ENCODE measurements around the gene RIT2. TPM values are rescaled to one million over a fixed set of nuclear protein-coding genes. Genes with fewer than 3 reads are reported as not detected.

RIT2 gene
- total RNA-seq, 1 donor from 2014 or later: not detected

DNA sequence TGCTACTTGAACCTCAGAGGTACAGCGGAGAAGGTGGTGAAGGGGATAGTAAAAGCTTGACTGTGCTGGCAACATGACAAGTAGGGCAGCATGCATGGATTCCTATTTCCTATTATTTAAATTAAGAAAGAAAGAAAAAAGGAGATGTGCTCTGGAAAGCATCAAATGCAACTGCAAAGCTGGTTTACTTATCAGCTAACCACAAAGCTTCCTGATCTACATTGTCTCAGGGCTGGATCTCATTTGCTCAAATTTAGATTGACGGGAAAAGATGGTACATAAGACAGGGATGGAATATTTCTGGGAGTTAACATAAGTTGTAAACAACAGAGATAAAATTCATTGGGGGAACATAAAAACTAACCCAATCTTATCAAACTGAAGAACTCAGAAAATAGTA lies 178.0 kb downstream of the RIT2 start:
- no peak for DNase-seq (ENCODE audit: low spot score)

DNA sequence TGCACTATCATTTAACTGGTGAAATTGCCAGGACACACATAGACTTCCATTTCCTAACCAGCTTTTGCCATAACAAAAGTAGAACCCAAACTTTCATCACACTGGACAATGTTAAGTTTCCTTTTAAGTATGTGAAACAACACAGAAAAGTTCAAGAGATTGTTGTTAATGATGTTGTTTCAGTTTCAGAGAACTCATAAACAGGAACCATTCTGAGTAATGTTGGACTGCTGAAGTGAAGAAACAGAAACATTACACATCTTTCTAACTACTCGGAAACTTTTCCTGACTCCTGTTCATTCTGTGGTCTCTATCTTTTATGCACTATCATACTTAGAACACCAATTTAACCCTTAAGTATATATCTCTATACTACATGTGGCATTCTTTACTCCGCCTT lies 179.2 kb downstream of the RIT2 start:
- no peak for DNase-seq (ENCODE audit: low spot score)

DNA sequence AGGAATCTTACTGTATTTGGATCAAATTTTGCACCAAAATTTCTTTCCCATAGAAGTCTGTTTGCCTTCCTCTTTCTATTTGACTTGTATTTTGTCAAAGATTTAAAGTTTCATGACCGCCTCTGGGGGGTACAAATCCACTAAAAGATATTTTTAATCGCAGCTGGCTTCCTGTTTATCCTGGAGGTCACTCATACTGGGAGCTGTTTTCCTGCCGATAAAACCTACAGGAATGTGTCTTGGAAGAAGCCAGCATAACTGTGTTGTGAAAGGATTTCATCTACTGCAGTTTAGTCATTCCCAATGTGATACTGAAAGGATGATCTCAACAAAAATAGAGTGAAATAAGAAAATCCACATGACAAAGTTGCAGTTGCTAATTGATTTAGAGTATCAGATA lies 184.0 kb downstream of the RIT2 start:
- DNase-seq (ENCODE audit: low spot score): no peak

DNA sequence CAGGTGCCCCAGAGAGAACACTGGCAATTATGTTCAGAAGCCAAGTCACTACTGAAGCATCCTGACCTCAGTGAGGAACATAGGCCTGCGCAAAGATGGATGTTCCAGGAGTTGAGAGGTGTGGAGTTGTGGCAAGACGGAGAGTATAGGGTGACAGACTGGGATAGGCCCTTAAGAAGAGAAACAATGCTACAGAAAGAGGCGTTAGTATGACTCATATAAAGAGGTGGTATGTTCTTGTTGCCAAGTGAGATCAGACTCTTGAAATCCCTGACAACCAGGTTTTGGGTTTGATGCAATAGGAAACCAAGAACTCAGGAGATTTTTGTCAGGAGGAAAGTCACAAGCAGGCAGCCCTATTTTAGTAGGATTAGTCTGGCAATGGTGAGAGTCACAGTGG lies 185.6 kb downstream of the RIT2 start:
- DNase-seq (ENCODE audit: low spot score): no peak

DNA sequence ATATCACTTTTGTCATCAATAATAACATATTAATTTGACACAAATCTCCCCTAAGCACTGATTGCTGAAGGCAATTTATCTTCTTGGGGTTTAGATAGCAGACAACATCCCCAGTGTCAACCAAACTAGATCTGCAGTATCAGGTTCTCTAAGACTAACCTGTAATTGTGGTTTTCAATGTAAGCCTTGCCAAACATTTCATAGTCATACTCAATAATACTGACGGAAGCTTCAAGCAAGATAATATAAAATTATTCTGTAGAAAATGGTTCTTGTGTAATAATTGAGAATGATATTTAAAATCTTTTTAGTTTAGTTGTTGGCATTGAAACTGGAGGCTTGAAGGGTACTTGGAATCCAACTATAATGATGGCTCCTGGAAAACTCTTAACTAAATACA lies 186.3 kb downstream of the RIT2 start:
- DNase-seq (ENCODE audit: low spot score): no peak

DNA sequence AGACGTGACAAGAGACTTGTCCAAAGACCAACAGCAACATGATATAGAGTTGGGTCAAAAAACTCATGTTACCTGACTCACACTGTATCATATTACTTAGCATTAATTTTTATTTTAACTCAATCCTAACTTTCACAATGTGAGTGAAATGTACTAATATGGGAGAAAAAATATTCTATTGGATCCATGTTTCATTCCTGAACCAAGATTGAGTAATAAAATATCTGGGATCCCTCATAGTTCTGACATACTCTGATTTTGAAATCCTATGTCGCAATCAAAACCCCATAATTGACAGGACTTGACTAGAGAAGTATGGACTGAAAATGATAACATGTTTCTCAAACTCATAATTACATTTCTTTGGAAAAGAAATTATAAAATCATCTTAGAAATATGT lies 190.4 kb downstream of the RIT2 start:
- no peak for DNase-seq (ENCODE audit: low spot score)

DNA sequence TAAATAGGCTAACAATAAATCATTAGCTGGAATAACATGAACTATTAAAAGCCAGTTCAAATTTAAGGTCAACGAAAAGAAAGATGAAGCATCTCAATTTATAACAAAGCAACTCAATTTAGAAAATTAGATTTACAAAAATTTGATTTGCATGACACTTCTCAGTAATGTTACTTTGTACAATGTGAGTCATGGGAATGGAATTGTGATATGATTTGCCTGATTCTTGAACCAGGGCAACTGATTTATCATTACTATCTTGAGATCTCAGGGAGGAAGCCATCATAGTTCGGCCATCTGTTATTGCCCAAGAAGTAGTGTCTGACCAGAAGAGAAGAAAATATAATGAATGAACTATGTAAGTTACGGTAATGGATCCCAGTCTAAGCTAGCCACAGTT lies 193.1 kb downstream of the RIT2 start:
- DNase-seq (ENCODE audit: low spot score): no peak

DNA sequence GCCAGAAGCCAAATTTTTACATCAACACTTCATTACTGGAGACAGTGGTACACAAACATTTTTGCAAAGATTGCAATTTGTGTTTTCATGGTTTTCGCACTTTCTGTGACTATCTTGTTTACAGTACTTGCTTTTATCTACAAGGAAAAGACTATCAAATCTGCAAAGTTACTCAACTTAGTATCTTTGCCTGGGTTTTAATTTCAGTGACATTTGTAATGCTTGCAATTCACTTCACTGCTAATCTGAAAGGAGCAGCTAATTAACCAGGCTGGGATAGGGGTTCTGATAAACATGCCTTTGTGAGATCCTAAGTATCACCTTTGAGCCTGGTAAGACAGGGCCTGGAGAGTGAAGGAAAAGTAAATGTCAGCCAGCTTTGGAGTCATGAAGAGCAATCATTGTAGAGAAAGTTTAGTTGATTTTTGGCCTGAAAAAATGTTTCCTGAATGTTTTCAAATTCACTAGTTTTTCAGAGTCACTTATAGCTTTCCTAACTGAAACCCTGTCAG lies 194.2 kb downstream of the RIT2 start:
- DNase-seq (ENCODE audit: low spot score): no peak

DNA sequence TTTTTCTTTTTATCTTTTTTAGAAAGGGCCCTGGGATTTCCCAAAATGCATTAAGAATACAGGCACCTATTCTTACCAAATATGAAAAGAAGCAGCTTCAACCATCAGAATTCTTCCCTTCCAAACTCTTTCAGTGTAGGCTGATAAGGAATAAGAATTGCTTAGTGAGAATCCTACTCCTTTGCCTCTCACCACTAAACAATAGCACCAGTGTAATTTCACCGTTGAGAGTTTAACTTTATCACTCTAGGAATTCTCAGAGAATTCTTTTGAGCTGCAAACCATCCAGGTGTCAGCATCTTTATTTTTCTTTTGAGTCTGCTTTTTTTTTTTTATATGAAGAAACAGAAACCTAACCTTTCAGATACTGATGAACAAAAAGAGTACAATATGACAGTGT lies 194.9 kb downstream of the RIT2 start:
- no peak for DNase-seq (ENCODE audit: low spot score)

DNA sequence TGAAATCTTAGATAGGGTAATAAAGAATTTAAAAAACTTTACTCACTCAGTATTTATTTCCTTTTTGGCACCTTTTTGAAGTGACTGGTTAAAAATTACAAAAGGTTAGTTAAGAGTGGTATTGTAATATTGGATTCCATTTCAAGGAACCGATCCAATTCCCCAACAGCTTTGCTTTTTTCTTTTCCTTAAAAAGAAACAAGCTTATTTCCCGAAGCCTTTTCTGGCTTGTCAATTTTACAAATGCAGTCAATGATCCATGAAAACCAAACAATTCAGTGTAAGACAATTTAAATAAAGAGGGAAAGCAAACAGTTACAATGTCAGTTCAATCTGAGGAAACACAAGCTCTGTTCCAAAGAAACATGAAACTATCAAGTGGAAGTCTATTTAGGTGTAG lies 200.2 kb downstream of the RIT2 start:
- DNase-seq (ENCODE audit: low spot score): no peak

DNA sequence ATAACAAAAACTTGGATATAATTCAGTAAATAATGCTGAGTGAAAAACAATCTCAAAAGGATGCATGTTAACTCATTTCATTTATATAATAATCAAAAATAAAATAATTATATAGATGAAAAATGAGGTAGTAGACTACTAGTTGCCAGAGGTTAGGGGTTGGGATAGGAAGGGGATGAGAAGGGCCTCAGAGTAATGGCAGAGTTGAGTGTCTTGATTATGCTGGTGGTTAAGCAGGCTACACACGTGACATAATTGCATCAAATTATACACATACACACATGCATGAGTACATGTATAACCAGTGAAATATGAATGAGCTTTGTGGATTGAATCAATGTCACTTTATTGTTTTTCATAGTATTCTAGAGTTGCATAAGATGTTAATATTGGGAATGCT lies 201.0 kb downstream of the RIT2 start:
- no peak for DNase-seq (ENCODE audit: low spot score)

DNA sequence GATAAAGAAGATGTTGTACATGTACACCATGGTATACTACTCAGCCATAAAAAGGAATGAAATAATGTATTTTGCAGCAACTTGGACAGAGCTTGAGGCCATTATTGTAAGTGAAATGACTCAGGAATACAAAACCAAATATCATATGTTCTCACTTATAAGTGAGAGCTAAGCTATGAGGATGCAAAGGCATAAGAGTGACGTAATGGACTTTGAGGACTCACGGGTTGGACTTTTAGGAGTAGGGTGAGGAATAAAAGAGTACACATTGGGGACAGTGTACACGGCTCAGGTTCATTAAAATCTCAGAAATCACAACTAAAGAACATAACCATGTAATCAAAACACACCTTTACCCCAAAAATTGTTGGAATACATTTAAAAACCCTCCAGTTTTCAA lies 206.4 kb downstream of the RIT2 start:
- no peak for DNase-seq (ENCODE audit: low spot score)

DNA sequence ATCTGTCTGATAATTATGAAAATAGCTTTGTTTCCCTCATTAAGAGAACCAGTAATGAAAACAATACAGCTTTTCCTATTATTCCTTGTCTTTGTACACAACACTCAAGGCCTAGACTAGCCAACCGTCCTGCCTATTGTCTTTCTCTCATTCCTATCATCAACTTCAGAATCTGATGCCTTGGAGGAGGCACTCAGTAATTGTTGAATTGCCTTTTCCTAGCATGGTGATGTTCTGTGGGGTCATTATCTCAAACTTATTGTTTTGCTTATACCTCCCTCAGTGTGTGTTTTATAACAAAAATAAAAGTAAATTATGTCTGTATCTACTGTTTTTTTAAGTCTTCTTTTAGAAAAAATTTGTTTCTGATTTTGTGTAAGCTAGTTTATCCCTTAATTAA lies 208.7 kb downstream of the RIT2 start:
- DNase-seq (ENCODE audit: low spot score): no peak

DNA sequence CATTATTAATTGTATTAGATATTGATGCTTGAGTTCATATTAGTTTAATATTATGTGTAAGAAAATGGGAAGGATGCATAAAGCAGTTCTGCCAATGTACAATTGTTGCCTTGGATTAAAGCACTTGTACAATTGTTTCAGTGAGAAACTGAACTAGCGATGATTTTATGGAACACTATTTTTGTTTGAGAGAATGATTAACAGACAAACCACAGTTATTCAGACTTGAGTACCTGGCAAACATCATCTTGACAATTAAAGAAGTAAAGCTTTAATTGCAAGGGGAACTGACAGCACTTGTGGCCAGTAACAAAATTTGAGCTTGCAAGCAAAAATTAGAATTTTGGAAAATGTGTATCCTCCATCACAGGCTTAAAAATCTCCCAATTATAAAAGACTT lies 214.3 kb downstream of the RIT2 start:
- no peak for DNase-seq (ENCODE audit: low spot score)

DNA sequence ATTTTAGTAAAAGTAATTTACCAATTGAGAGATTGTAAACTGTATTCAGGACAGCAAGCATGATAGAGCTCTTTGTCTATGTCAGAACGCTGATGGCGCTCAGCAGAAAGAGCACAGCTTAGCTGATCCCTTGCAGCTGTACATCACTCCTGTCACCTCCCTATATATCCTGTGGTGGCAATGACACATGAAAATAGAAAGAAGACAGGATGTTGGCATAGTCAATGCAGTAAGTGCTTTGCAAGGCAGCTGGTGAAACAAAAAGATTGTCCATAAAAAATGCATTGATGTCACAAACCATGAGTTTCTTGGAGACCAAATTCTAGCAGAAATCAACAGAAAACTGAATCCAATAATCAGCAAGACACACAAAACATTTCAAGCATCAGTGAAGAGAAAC lies 221.5 kb downstream of the RIT2 start:
- DNase-seq (ENCODE audit: low spot score): no peak

DNA sequence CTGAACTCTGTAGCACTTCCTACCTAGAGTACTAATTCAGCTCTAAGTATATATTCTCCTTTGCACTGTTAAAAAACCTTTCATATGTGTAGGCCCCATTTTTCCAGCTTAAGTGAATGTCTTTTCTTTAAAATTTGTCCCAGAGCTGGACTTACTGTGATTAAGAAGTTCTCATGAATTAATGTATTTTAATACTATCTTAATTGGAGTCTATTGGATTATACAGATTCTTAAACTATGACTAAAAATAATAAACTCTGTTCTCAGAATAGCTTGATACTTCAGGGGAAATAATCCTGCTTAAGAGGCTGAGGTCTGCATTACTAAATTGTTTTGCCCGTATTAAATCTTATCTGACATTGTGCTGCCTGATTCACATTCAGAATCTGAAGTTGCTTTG lies 223.3 kb downstream of the RIT2 start:
- no peak for DNase-seq (ENCODE audit: low spot score)

DNA sequence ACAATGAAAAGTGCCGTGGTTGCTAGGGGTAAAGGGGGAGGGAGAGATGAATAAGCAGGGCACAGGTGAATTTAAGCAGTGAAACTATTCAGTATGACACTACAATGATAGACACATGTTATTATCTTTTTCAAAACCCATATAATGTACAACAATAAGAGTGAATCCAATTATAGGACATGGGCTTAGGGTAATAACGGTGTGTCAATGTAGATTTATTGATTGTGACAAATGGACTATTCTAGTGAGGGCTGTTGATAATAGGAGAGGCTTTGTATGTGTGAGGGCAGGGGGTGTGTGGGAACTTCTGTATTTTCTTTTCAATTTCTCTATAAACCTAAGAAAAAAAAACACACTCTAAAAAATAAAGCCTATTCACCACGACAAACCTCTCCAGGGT lies 223.8 kb downstream of the RIT2 start:
- no peak for DNase-seq (ENCODE audit: low spot score)

DNA sequence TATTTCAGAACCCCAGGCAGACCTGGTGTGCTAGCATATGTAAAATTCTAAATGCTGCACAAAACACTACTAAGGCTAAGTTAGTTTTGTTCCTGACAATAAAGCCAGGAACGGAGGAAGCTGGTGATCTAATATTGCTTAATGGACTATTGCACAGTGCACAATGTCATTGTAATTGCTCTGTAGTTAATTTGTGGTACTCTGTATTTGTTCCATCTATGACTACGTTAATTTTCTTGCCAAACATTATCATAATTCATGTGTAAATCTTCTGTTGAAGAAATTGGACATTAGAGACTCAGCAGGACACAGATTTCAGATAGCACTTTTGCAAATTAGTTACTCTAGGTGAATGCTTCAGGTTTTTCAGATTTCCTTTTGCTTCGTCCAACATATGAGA lies 232.3 kb downstream of the RIT2 start:
- no peak for DNase-seq (ENCODE audit: low spot score)

DNA sequence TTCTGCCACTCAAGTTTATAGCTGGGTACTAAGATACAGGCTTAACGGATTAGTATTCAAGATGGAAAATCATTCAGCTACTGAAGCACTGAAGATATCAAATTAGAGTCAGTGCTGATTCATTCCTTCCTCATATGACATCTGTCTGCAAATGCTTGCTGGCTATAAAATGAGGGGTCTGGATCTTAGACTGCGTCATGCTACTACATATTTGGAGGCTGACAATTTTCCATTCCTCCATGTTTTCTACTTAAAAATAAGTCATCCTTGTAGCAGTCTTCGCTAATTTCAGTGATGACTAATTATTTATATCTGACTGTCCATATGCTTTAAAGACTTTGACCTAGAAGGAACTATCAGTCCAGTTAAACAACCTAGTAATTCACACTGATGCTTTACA lies 233.4 kb downstream of the RIT2 start:
- no peak for DNase-seq (ENCODE audit: low spot score)

DNA sequence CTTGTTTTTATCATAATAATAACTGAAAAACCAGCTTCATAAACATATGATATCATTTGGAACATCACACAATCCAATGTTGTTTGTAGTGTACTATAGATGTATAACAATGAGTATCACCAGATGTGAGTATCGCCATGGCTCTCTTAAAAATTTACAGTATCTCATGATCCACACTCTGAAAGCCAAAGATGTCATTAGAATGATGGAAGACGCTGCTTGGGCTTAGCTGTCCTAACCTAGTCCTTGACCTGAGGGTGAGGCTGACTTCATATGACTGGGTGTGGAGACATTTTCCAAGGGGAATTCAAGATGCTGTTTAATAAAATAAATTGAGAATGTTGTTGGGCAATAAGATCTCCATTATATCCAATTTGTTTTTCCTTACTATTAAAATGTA lies 242.6 kb downstream of the RIT2 start:
- no peak for DNase-seq (ENCODE audit: low spot score)

DNA sequence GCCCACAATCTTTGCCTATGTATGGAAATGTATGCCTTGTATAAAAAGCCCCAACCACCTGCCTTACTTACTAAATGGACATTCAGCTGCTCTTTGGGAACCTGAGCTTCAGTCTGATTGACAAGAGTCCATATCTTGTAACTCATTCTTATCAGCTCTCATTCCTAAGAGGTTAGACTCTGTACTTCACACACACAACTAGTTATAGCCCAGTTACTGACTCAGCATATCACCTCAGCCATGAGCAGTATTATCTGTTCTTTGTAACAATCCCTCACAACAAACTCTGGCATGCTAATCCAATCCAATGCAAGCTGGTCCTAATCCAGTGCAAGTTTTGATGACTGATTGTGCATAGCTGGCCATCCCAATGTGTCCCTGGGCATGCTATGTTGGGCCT lies 250.6 kb downstream of the RIT2 start:
- no peak for DNase-seq (ENCODE audit: low spot score)

DNA sequence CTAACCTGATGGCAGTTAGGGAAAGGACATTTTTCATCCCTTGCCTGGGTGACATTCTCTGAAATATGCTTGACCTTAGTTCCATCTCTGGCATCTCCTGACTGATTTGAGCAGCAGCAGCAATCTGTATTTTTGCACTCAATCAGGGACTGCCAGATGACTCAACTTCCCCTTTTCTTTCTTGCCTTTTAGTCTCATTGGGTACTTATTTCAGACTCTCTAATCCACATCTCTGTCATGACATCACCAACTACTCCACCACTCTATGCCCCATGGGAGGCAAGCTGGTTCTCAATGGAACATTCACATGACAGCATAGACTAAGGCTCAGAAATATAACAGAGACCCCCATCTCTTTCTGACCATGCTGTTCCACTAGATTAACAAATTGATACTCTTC lies 254.2 kb downstream of the RIT2 start:
- no peak for DNase-seq (ENCODE audit: low spot score)

DNA sequence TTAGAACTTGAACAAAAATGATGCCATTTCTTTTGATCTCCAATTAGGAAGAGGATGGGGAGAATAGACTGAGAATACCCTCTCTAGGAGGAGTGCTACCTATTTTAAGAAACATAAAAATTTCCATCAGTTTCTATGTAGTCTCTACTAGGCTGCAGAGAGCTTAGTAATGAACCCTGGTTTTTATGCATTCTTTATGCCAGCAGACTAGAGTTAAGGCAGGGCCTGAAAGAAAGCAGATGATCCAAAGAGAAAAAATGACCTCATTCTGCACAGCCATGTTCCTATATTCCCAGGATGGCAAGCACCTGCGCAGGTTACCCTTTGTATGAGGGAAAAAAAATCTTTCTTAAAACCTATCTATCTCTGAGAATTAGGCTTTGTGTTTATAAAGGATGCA lies 254.9 kb downstream of the RIT2 start:
- no peak for DNase-seq (ENCODE audit: low spot score)

DNA sequence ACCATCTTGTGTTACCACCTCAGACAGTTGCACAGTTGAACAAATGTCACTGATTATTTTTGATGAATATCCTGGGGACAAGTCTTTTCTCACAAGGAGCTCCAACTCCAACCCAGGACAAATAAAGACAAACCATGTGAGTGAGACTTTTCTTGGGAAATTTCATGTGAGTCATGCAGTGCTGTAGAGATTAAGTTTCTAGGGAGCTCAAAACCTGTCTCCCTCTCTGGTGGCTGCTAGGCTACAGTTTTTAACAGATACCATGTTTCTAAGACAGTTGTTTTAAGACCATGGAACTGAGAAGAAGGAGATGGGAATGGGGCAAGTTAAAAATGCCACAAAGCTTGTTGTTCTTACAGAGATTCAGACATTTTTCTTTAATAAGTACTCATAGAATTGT lies 255.5 kb downstream of the RIT2 start:
- DNase-seq (ENCODE audit: low spot score): no peak

All from mesenteric fat pad (tissue), 1 donor.